ENCODE measurements around the gene OGFOD1. TPM values are rescaled to one million over a fixed set of nuclear protein-coding genes. Genes with fewer than 3 reads are reported as not detected.

Gene OGFOD1
- total and polyA plus RNA-seq, 10 of the 15 experiments (the other 5 are each of a cell fraction or from before 2014, with no cell fraction given), result 31.4 to 119 (median 51.6) TPM

GRCh38 chr16:56515665-56516064 lies 64.3 kb downstream of the OGFOD1 start (continued):
- TF ChIP-seq, protein P1, sequence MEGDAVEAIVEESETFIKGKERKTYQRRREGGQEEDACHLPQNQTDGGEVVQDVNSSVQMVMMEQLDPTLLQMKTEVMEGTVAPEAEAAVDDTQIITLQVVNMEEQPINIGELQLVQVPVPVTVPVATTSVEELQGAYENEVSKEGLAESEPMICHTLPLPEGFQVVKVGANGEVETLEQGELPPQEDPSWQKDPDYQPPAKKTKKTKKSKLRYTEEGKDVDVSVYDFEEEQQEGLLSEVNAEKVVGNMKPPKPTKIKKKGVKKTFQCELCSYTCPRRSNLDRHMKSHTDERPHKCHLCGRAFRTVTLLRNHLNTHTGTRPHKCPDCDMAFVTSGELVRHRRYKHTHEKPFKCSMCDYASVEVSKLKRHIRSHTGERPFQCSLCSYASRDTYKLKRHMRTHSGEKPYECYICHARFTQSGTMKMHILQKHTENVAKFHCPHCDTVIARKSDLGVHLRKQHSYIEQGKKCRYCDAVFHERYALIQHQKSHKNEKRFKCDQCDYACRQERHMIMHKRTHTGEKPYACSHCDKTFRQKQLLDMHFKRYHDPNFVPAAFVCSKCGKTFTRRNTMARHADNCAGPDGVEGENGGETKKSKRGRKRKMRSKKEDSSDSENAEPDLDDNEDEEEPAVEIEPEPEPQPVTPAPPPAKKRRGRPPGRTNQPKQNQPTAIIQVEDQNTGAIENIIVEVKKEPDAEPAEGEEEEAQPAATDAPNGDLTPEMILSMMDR (IDR thresholded peaks at IDR 0.05 in 2 of 3, conservative IDR thresholded peaks at IDR 0.05 in 1 of 3; ENCODE audit: control insufficient read depth in 2 of 3, extremely low read depth in 1 of 3, insufficient read depth in 1 of 3, low read depth in 3 of 3, low read length in 3 of 3), result no peak
- no peak for TF ChIP-seq STAT1 (conservative IDR thresholded peaks at IDR 0.05)
- TF ChIP-seq MAX (IDR thresholded peaks at IDR 0.05; ENCODE audit: low read depth, low read length), result no peak
- no peak for TF ChIP-seq ZNF217 (IDR thresholded peaks at IDR 0.05)
- TF ChIP-seq DPF2 (IDR thresholded peaks at IDR 0.05), result no peak

GRCh38 chr16:56517206-56517605 lies 65.9 kb downstream of the OGFOD1 start:
- BruUV-seq (replicated peaks), result no TSS peak
- CTCF ChIA-PET, result interaction anchor here (1.0 to 2.3 kb wide), 3 partner anchors 83 to 185 kb away, joined by 3 to 9 read pairs (median 5); no protein-coding TSS in a partner anchor

More at GRCh38 chr16:56517206-56517605, 65.9 kb downstream of the OGFOD1 start:
- WGBS (ENCODE audit: insufficient coverage, insufficient replicate concordance, low lambda C conversion rate, missing lambda C conversion rate), result 92% methylated on average over 2 of the region's 2 CpGs
- TF ChIP-seq NFYB (IDR thresholded peaks at IDR 0.05; ENCODE audit: insufficient read depth, low read depth, low read length), result no peak
- no peak for TF ChIP-seq CBFB (IDR thresholded peaks at IDR 0.05; ENCODE audit: low read depth)
- no peak for TF ChIP-seq EGR1 (IDR thresholded peaks at IDR 0.05; ENCODE audit: borderline replicate concordance in 1 of 2, low read depth in 2 of 2, low read length in 2 of 2)
- TF ChIP-seq, protein P2, sequence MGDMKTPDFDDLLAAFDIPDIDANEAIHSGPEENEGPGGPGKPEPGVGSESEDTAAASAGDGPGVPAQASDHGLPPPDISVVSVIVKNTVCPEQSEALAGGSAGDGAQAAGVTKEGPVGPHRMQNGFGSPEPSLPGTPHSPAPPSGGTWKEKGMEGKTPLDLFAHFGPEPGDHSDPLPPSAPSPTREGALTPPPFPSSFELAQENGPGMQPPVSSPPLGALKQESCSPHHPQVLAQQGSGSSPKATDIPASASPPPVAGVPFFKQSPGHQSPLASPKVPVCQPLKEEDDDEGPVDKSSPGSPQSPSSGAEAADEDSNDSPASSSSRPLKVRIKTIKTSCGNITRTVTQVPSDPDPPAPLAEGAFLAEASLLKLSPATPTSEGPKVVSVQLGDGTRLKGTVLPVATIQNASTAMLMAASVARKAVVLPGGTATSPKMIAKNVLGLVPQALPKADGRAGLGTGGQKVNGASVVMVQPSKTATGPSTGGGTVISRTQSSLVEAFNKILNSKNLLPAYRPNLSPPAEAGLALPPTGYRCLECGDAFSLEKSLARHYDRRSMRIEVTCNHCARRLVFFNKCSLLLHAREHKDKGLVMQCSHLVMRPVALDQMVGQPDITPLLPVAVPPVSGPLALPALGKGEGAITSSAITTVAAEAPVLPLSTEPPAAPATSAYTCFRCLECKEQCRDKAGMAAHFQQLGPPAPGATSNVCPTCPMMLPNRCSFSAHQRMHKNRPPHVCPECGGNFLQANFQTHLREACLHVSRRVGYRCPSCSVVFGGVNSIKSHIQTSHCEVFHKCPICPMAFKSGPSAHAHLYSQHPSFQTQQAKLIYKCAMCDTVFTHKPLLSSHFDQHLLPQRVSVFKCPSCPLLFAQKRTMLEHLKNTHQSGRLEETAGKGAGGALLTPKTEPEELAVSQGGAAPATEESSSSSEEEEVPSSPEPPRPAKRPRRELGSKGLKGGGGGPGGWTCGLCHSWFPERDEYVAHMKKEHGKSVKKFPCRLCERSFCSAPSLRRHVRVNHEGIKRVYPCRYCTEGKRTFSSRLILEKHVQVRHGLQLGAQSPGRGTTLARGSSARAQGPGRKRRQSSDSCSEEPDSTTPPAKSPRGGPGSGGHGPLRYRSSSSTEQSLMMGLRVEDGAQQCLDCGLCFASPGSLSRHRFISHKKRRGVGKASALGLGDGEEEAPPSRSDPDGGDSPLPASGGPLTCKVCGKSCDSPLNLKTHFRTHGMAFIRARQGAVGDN (IDR thresholded peaks at IDR 0.05), result no peak
- TF ChIP-seq, protein P1 (IDR thresholded peaks at IDR 0.05 in 2 of 3, conservative IDR thresholded peaks at IDR 0.05 in 1 of 3; ENCODE audit: control insufficient read depth in 2 of 3, extremely low read depth in 1 of 3, insufficient read depth in 1 of 3, low read depth in 3 of 3, low read length in 3 of 3), result no peak
- Histone ChIP-seq H3K27ac (ENCODE audit: control insufficient read depth, insufficient read depth) (no peak overlapping the region), H3K9me3 (replicated peaks; ENCODE audit: control insufficient read depth, insufficient read depth, low read length) (no peaks in the 10 kb centered on the region; the same call in 2 of the 3 replicates), H3K4me3 (no peak overlapping the region), H3K27me3 (replicated peaks in 1 of 2; ENCODE audit: control insufficient read depth in 2 of 2, insufficient read depth in 2 of 2, low read length in 1 of 2) (no peaks in the 10 kb centered on the region), H3K79me2 (ENCODE audit: control insufficient read depth, insufficient read depth, low read length) (no peaks in the 10 kb centered on the region), H3K9ac (ENCODE audit: control insufficient read depth, insufficient read depth, low read length) (no peak overlapping the region), H3K4me1 (ENCODE audit: control insufficient read depth, insufficient read depth, low read length) (no peaks in the 10 kb centered on the region; the same call in 1 of the 2 replicates), H3K36me3 (ENCODE audit: control insufficient read depth in 2 of 2, insufficient read depth in 2 of 2, low read length in 1 of 2) (no peaks in the 10 kb centered on the region), H2AFZ (ENCODE audit: control insufficient read depth, low read depth, low read length) (no peak overlapping the region), H3K4me2 (ENCODE audit: control insufficient read depth, insufficient read depth) (no peak overlapping the region), H4K20me1 (ENCODE audit: control insufficient read depth, insufficient read depth) (no peaks in the 10 kb centered on the region)
- SMC1A ChIA-PET (ENCODE audit: uncharacterized antibody, unreplicated experiment), result interaction anchor here (1.2 to 1.6 kb wide), 2 partner anchors 84 to 185 kb away, joined by 4 to 8 read pairs; no protein-coding TSS in a partner anchor
- no peak for FAIRE-seq
- DNase-seq (ENCODE audit: low read depth, low spot score), result no peak
- RAD21 ChIA-PET (ENCODE audit: unreplicated experiment), result no interaction called here
- POLR2A ChIA-PET, result interaction anchor here (0.7 to 1.0 kb wide), 3 partner anchors 10 to 83 kb away, joined by 3 to 5 read pairs (median 3); no protein-coding TSS in a partner anchor
- in situ Hi-C loops (cut with MboI), result no loop called here
- intact Hi-C loops (cut with micrococcal nuclease; ENCODE audit: unreplicated experiment), result no loop called here
- no peak for ATAC-seq

Data from GM12878 (cell line).